HTR-8/SVneo (cell line): ENCODE results near the gene ABCG4.
"Not testable (repeated sequence)": the region's sequence is repeated elsewhere in the genome, so short reads cannot be mapped to it uniquely, and the experiment has no call there.

ENCODE experiments used
- DNase-seq: peaks from one replicate; pipeline ENCODE4 v3.0.0; 2011; ENCODE audit warnings: low spot score, mixed read lengths; ENCODE audit not compliant: insufficient read length
- FAIRE-seq: peaks from 2 replicates; lab custom pipeline; 2011; peaks lifted over from hg19 to GRCh38; lab: Jason Lieb, UNC

The ABCG4 gene

GRCh38 chr11:119152043-119152442 lies 3.2 kb downstream of the ABCG4 start:
- no peak for FAIRE-seq
- no peak for DNase-seq

GRCh38 chr11:119152604-119153003 lies 3.8 kb downstream of the ABCG4 start:
- DNase-seq (no peak), FAIRE-seq (no peak)

- FAIRE-seq (no peak), DNase-seq (no peak)
Observed at GRCh38 chr11:119153049-119153818, 4.4 kb downstream of the ABCG4 start.

- no peak for DNase-seq
- FAIRE-seq = peak; percentile 33
Observed at GRCh38 chr11:119154178-119154577, 5.3 kb downstream of the ABCG4 start.

- FAIRE-seq (peak; percentile 26), DNase-seq (peak; percentile 46)
Observed at GRCh38 chr11:119155733-119156492, 7.1 kb downstream of the ABCG4 start.

GRCh38 chr11:119156496-119156895 lies 7.6 kb downstream of the ABCG4 start:
- FAIRE-seq = no peak
- DNase-seq = no peak

GRCh38 chr11:119157063-119157462 lies 8.2 kb downstream of the ABCG4 start:
- DNase-seq = no peak
- no peak for FAIRE-seq

GRCh38 chr11:119158467-119158866 lies 9.6 kb downstream of the ABCG4 start:
- FAIRE-seq (peak; percentile 26), DNase-seq (no peak)

GRCh38 chr11:119160151-119160550 lies 11.3 kb downstream of the ABCG4 start:
- DNase-seq = no peak
- no peak for FAIRE-seq

- no peak for DNase-seq
- peak; percentile 16 for FAIRE-seq
Observed at GRCh38 chr11:119161871-119162270, 13.0 kb downstream of the ABCG4 start.

GRCh38 chr11:119166368-119167076 lies 17.7 kb downstream of the ABCG4 start:
- DNase-seq (peak; percentile 72), FAIRE-seq (no peak)

GRCh38 chr11:119167077-119167458 lies 18.2 kb downstream of the ABCG4 start:
- not testable (repeated sequence) for DNase-seq, FAIRE-seq

- FAIRE-seq (no peak), DNase-seq (no peak)
Observed at GRCh38 chr11:119167933-119168332, 19.1 kb downstream of the ABCG4 start.

- DNase-seq (peak; percentile 93), FAIRE-seq (peak; percentile 81)
Observed at GRCh38 chr11:119168471-119169281, 19.8 kb downstream of the ABCG4 start, which contains the start of gene NLRX1. NLRX1 (plus strand) TSS chr11:119168725; CDS start chr11:119171404, 2,679 bp downstream.

GRCh38 chr11:119169282-119169719 lies 20.4 kb downstream of the ABCG4 start:
- DNase-seq (peak; percentile 48), FAIRE-seq (no peak)

- DNase-seq (no peak), FAIRE-seq (no peak)
Observed at GRCh38 chr11:119172513-119172912, 23.7 kb downstream of the ABCG4 start.

- FAIRE-seq = no peak
- DNase-seq = no peak
Observed at GRCh38 chr11:119173453-119173852, 24.6 kb downstream of the ABCG4 start.

- peak; percentile 41 for DNase-seq
- no peak for FAIRE-seq
Observed at GRCh38 chr11:119175493-119176077, 26.7 kb downstream of the ABCG4 start.

- FAIRE-seq (no peak), DNase-seq (no peak)
Observed at GRCh38 chr11:119178166-119178680, 29.4 kb downstream of the ABCG4 start.
